Activated T-helper 9 cell treated with anti-CD3 and anti-CD28 coated beads, Interleukin-2, amount 50 U/mL, for 16 hours (primary cell): ENCODE measurements around the gene EFL1.
A peak's percentile ranks its signal among the peaks of the same experiment; 100 is the strongest.
"Not testable (repeated sequence)": the region's sequence is repeated elsewhere in the genome, so short reads cannot be mapped to it uniquely, and the experiment has no call there.

Experiments
- DNase-seq: peaks from one replicate; pipeline ENCODE4 v3.0.0-alpha.2; 2020; ENCODE audit warnings: low read depth

Gene EFL1

GRCh38 chr15:82275410-82275809, 12.9 kb upstream of the EFL1 start:
- DNase-seq, result no peak

- no peak for DNase-seq
Observed at GRCh38 chr15:82272154-82272553, 9.6 kb upstream of the EFL1 start.

GRCh38 chr15:82268454-82268853, 5.9 kb upstream of the EFL1 start:
- not testable (repeated sequence) for DNase-seq

GRCh38 chr15:82267137-82267536, 4.6 kb upstream of the EFL1 start:
- DNase-seq, result not testable (repeated sequence)

GRCh38 chr15:82263350-82263749, 816 bp upstream of the EFL1 start:
- DNase-seq, result no peak

GRCh38 chr15:82261566-82262421, 740 bp downstream of the EFL1 start:
- DNase-seq, result peak; percentile 14

GRCh38 chr15:82248261-82248660, 14.3 kb downstream of the EFL1 start:
- not testable (repeated sequence) for DNase-seq

- not testable (repeated sequence) for DNase-seq
Observed at GRCh38 chr15:82245956-82246355, 16.6 kb downstream of the EFL1 start.

GRCh38 chr15:82243644-82244043, 18.9 kb downstream of the EFL1 start:
- DNase-seq, result not testable (repeated sequence)

GRCh38 chr15:82241836-82242499, 20.6 kb downstream of the EFL1 start:
- not testable (repeated sequence) for DNase-seq

- no peak for DNase-seq
Observed at GRCh38 chr15:82239685-82240391, 22.7 kb downstream of the EFL1 start.

GRCh38 chr15:82237944-82238534, 24.5 kb downstream of the EFL1 start:
- not testable (repeated sequence) for DNase-seq

- DNase-seq, result no peak
Observed at GRCh38 chr15:82231842-82232241, 30.7 kb downstream of the EFL1 start.

GRCh38 chr15:82231233-82231632, 31.3 kb downstream of the EFL1 start:
- no peak for DNase-seq

GRCh38 chr15:82228750-82229149, 33.8 kb downstream of the EFL1 start:
- DNase-seq, result no peak

- not testable (repeated sequence) for DNase-seq
Observed at GRCh38 chr15:82221535-82221934, 41.0 kb downstream of the EFL1 start.

GRCh38 chr15:82216092-82216491, 46.4 kb downstream of the EFL1 start:
- DNase-seq, result not testable (repeated sequence)

- not testable (repeated sequence) for DNase-seq
Observed at GRCh38 chr15:82212201-82212600, 50.3 kb downstream of the EFL1 start.

- DNase-seq, result not testable (repeated sequence)
Observed at GRCh38 chr15:82210066-82210597, 52.4 kb downstream of the EFL1 start.

GRCh38 chr15:82204575-82204974, 58.0 kb downstream of the EFL1 start:
- not testable (repeated sequence) for DNase-seq

GRCh38 chr15:82197733-82198594, 64.6 kb downstream of the EFL1 start:
- DNase-seq, result no peak
